GM21390 (cell line): ENCODE results near the gene LRR1.
"Not testable (repeated sequence)": the region's sequence is repeated elsewhere in the genome, so short reads cannot be mapped to it uniquely, and the experiment has no call there.

Experiments
- ATAC-seq: cut with Tn5 transposase; IDR thresholded peaks from one replicate; pipeline ENCODE4 v1.9.1; 2021; ENCODE audit not compliant: unreplicated experiment

LRR1 gene

GRCh38 chr14:49598485-49599300 is at the start of gene LRR1:
Gene LRR1 (plus strand): TSS chr14:49598940. CDS start chr14:49599021, 81 bp downstream.
- ATAC-seq, result peak; percentile 47

- no peak for ATAC-seq
These were observed 49.3 kb upstream of the LRR1 start for GRCh38 chr14:49549446-49549845.

- no peak for ATAC-seq
These were observed 48.9 kb upstream of the LRR1 start for GRCh38 chr14:49549881-49550280.

GRCh38 chr14:49550286-49551184 is 48.2 kb upstream of the LRR1 start:
- no peak for ATAC-seq

GRCh38 chr14:49551569-49551968 is 47.2 kb upstream of the LRR1 start:
- ATAC-seq, result no peak

- no peak for ATAC-seq
These were observed 45.6 kb upstream of the LRR1 start for GRCh38 chr14:49553106-49553505.

- no peak for ATAC-seq
These were observed 44.8 kb upstream of the LRR1 start for GRCh38 chr14:49553892-49554291.

- ATAC-seq, result no peak
These were observed 38.6 kb upstream of the LRR1 start for GRCh38 chr14:49559979-49560768.

- ATAC-seq, result no peak
These were observed 32.0 kb upstream of the LRR1 start for GRCh38 chr14:49566714-49567113.

- ATAC-seq, result no peak
These were observed 29.5 kb upstream of the LRR1 start for GRCh38 chr14:49569281-49569680.

- no peak for ATAC-seq
These were observed 24.7 kb upstream of the LRR1 start for GRCh38 chr14:49574038-49574437.

GRCh38 chr14:49578141-49578540 is 20.6 kb upstream of the LRR1 start:
- ATAC-seq, result no peak

- no peak for ATAC-seq
These were observed 18.9 kb upstream of the LRR1 start for GRCh38 chr14:49579841-49580240.

GRCh38 chr14:49581209-49582112 is 17.3 kb upstream of the LRR1 start:
- no peak for ATAC-seq

- no peak for ATAC-seq
These were observed 16.4 kb upstream of the LRR1 start for GRCh38 chr14:49582113-49582977.

- ATAC-seq, result no peak
These were observed 15.1 kb upstream of the LRR1 start for GRCh38 chr14:49583629-49584028.

GRCh38 chr14:49584058-49584457 is 14.7 kb upstream of the LRR1 start:
- no peak for ATAC-seq

- ATAC-seq, result not testable (repeated sequence)
These were observed 13.6 kb upstream of the LRR1 start for GRCh38 chr14:49584981-49585640.
